H1 (cell line): ENCODE results near the gene ZPR1.

Source experiments
- ASH2L ChIP-seq: fragments of 200-600, 300-600 bp; sonication (generic); IDR thresholded peaks from one replicate; pipeline ENCODE4 v1.7.1; 2017; ENCODE audit warnings: low read length
- EP300 ChIP-seq, 2 experiments: IDR thresholded peaks; 1 replicate in 1 of 2; 2 replicates in 1 of 2; pipeline ENCODE4 v1.6.1; 2011 to 2012; ENCODE audit warnings: low read depth in 2 of 2, low read length in 2 of 2, mild to moderate bottlenecking in 2 of 2, borderline replicate concordance in 1 of 2, inconsistent platforms in 1 of 2, moderate library complexity in 1 of 2
- EZH2 ChIP-seq: fragments of 200-600 bp; sonication (generic); IDR thresholded peaks from 2 replicates; pipeline ENCODE4 v1.7.1; 2012; ENCODE audit warnings: low read depth, mild to moderate bottlenecking, moderate library complexity, low read length, inconsistent platforms; ENCODE audit not compliant: severe bottlenecking
- KDM1A ChIP-seq: fragments of 200-600, 300-600 bp; sonication (generic); IDR thresholded peaks from 2 replicates; pipeline ENCODE4 v1.7.1; 2016; ENCODE audit warnings: mild to moderate bottlenecking, low read length, borderline replicate concordance
- NRF1 ChIP-seq: IDR thresholded peaks from 2 replicates; pipeline ENCODE4 v1.6.1; 2011; ENCODE audit warnings: mild to moderate bottlenecking, low read depth, low read length, improper control_type of control experiment
- POLR2A ChIP-seq, 2 experiments: IDR thresholded peaks; 1 replicate in 1 of 2; 2 replicates in 1 of 2; pipeline ENCODE4 v1.6.1; 2011; ENCODE audit warnings: low read depth in 2 of 2, low read length in 2 of 2, mild to moderate bottlenecking in 2 of 2; ENCODE audit errors: control extremely low read depth in 1 of 2
- POLR2AphosphoS5 ChIP-seq: IDR thresholded peaks from 2 replicates; pipeline ENCODE4 v1.6.1; 2011; ENCODE audit warnings: low read depth, low read length
- SP1 ChIP-seq: IDR thresholded peaks from 2 replicates; pipeline ENCODE4 v1.6.1; 2011; ENCODE audit warnings: low read depth, low read length
- TCF12 ChIP-seq: IDR thresholded peaks from 2 replicates; pipeline ENCODE4 v1.6.1; 2011; ENCODE audit warnings: low read depth, mild to moderate bottlenecking, low read length
- TF ChIP-seq, protein P1 (sequence below), 3 experiments: IDR thresholded peaks; 1 replicate in 2 of 3; 2 replicates in 1 of 3; pipeline versions ENCODE4 v1.5.1 to v1.6.1; 2011; ENCODE audit warnings: low read length in 3 of 3, mild to moderate bottlenecking in 3 of 3, inconsistent platforms in 2 of 3, low read depth in 1 of 3, moderate library complexity in 1 of 3; ENCODE audit not compliant: insufficient read depth in 1 of 3; ENCODE audit errors: control extremely low read depth in 1 of 3

DNA sequence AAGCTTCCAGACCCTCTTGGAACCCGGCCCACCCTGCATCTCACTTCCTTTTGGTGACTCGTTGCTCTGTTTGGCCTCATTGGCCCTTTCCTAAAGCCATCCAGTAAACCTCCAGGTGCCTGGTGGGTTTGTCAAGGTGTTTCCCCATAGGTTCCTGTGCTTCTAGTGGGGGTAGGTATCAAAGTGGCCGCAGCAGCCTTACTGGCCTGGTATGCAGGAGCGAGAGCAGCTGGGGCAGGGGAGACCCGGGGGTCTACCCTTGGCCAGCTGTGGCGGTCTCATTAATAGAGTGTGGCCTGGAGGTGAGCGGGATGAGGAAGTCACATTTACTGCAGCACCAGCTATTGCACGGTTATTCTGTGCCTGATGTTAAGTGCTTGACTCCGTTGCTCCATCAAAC is 31.2 kb upstream of the ZPR1 start:
- TF ChIP-seq EP300 (IDR thresholded peaks at IDR 0.05; ENCODE audit: borderline replicate concordance in 1 of 2, low read depth in 2 of 2, low read length in 2 of 2): no peak
- TF ChIP-seq, protein P1, sequence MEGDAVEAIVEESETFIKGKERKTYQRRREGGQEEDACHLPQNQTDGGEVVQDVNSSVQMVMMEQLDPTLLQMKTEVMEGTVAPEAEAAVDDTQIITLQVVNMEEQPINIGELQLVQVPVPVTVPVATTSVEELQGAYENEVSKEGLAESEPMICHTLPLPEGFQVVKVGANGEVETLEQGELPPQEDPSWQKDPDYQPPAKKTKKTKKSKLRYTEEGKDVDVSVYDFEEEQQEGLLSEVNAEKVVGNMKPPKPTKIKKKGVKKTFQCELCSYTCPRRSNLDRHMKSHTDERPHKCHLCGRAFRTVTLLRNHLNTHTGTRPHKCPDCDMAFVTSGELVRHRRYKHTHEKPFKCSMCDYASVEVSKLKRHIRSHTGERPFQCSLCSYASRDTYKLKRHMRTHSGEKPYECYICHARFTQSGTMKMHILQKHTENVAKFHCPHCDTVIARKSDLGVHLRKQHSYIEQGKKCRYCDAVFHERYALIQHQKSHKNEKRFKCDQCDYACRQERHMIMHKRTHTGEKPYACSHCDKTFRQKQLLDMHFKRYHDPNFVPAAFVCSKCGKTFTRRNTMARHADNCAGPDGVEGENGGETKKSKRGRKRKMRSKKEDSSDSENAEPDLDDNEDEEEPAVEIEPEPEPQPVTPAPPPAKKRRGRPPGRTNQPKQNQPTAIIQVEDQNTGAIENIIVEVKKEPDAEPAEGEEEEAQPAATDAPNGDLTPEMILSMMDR (IDR thresholded peaks at IDR 0.05; ENCODE audit: control extremely low read depth in 1 of 3, insufficient read depth in 1 of 3, low read depth in 1 of 3, low read length in 3 of 3): no peak
- no peak for TF ChIP-seq ASH2L
- no peak for TF ChIP-seq POLR2AphosphoS5
- TF ChIP-seq NRF1: no peak
- no peak for TF ChIP-seq POLR2A (IDR thresholded peaks at IDR 0.05; ENCODE audit: control extremely low read depth in 1 of 2, low read depth in 2 of 2, low read length in 2 of 2)
- no peak for TF ChIP-seq EZH2
- no peak for TF ChIP-seq TCF12
- no peak for TF ChIP-seq SP1
- no peak for TF ChIP-seq KDM1A
